A673 (cell line): ENCODE data around the gene SUMO1. TPM values are rescaled to one million over a fixed set of nuclear protein-coding genes. Genes with fewer than 3 reads are reported as not detected.

Experiments used
- BruUV-seq: library from RNA; stranded (reverse); fragments of 400-500 nt; replicated peaks from 2 replicates; lab custom pipeline; 2021; lab: Mats Ljungman, UMichigan
- CTCF ChIA-PET: fragments of 300-600 bp; sonication (Branson Sonifier 250); formaldehyde crosslinking; loops from one replicate; lab custom pipeline; 2022; ENCODE audit warnings: antibody characterized with exemption; lab: Charles Lee
- POLR2A ChIA-PET: fragments of 300-600 bp; sonication (Branson Sonifier 250); formaldehyde crosslinking; loops from one replicate; lab custom pipeline; 2022; ENCODE audit warnings: antibody characterized with exemption; ENCODE audit not compliant: low non-redundant PET; lab: Charles Lee
- DNase-seq: peaks from one replicate; pipeline ENCODE4 v3.0.0-alpha.2; 2015; ENCODE audit warnings: low spot score
- H3K27ac ChIP-seq: fragments of 200-600 bp; sonication (generic); 2 replicates; pipeline ENCODE4 v1.5.1; 2016; ENCODE audit warnings: mixed run types, low read depth, mild to moderate bottlenecking, mixed read lengths, antibody characterized with exemption, low read length; ENCODE audit not compliant: poor library complexity, severe bottlenecking
- H3K27me3 ChIP-seq: fragments of 200-600 bp; sonication (generic); replicated peaks from 2 replicates; pipeline ENCODE4 v1.6.1; 2017; ENCODE audit warnings: mixed run types, low read depth, mild to moderate bottlenecking, mixed read lengths, antibody characterized with exemption, low read length; ENCODE audit not compliant: insufficient read depth, poor library complexity
- H3K36me3 ChIP-seq: fragments of 200-600 bp; sonication (generic); 2 replicates; pipeline ENCODE4 v1.6.1; 2016; ENCODE audit warnings: mixed run types, mild to moderate bottlenecking, mixed read lengths, antibody characterized with exemption, low read length; ENCODE audit not compliant: insufficient read depth, poor library complexity, severe bottlenecking
- H3K4me1 ChIP-seq: fragments of 200-600 bp; sonication (generic); 2 replicates; pipeline ENCODE4 v1.6.1; 2017; ENCODE audit warnings: mixed run types, mild to moderate bottlenecking, mixed read lengths, antibody characterized with exemption, low read length; ENCODE audit not compliant: insufficient read depth, poor library complexity, severe bottlenecking
- H3K4me3 ChIP-seq: fragments of 200-600 bp; sonication (generic); 2 replicates; pipeline ENCODE4 v1.5.1; 2016; ENCODE audit warnings: low read depth, mixed run types, mild to moderate bottlenecking, mixed read lengths, low read length; ENCODE audit not compliant: poor library complexity, severe bottlenecking
- H3K9me3 ChIP-seq: fragments of 200-600 bp; sonication (generic); 2 replicates; pipeline ENCODE4 v1.6.1; 2016; ENCODE audit warnings: mixed run types, low read depth, mild to moderate bottlenecking, mixed read lengths, antibody characterized with exemption, low read length; ENCODE audit not compliant: poor library complexity, severe bottlenecking
- EZH2 ChIP-seq: fragments of 200-600 bp; sonication (generic); IDR thresholded peaks from 2 replicates; pipeline ENCODE4 v1.6.1; 2017; ENCODE audit warnings: borderline replicate concordance, low read depth, mild to moderate bottlenecking, mixed read lengths, antibody characterized with exemption, low read length; ENCODE audit not compliant: poor library complexity, severe bottlenecking
- intact Hi-C: fragments of 100-400 bp; cut with micrococcal nuclease; formaldehyde crosslinking; loops from one replicate; pipeline ENCODE4 v1.10.0; 2022; ENCODE audit not compliant: unreplicated experiment
- total RNA-seq: library from RNA; stranded (reverse); gene quantifications from 2 replicates; pipeline ENCODE4 v1.2.3, GENCODE V29; 2021
- TF ChIP-seq, protein P1 (sequence below): fragments of 300-800, 200-600 bp; sonication (generic); conservative IDR thresholded peaks from 2 replicates; pipeline ENCODE4 v1.5.1; 2017; ENCODE audit warnings: low read depth, mild to moderate bottlenecking, antibody characterized with exemption, low read length, moderate library complexity, mixed read lengths

The SUMO1 gene
- total RNA-seq, 1 experiment from 2014 or later, result 166 TPM

- ChIA-PET CTCF (interaction anchor here (0.6 kb wide), 1 partner anchor 405 kb away, joined by 4 read pairs; no protein-coding TSS in a partner anchor), POLR2A (interaction anchor here (0.6 kb wide), 1 partner anchor 102 kb away, joined by 3 read pairs; no protein-coding TSS in a partner anchor)
- no peak for TF ChIP-seq EZH2
- TF ChIP-seq, protein P1, sequence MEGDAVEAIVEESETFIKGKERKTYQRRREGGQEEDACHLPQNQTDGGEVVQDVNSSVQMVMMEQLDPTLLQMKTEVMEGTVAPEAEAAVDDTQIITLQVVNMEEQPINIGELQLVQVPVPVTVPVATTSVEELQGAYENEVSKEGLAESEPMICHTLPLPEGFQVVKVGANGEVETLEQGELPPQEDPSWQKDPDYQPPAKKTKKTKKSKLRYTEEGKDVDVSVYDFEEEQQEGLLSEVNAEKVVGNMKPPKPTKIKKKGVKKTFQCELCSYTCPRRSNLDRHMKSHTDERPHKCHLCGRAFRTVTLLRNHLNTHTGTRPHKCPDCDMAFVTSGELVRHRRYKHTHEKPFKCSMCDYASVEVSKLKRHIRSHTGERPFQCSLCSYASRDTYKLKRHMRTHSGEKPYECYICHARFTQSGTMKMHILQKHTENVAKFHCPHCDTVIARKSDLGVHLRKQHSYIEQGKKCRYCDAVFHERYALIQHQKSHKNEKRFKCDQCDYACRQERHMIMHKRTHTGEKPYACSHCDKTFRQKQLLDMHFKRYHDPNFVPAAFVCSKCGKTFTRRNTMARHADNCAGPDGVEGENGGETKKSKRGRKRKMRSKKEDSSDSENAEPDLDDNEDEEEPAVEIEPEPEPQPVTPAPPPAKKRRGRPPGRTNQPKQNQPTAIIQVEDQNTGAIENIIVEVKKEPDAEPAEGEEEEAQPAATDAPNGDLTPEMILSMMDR, result peak; percentile 48
- H3K9me3 ChIP-seq, result no peaks in the 10 kb centered on the region
- no peak overlapping the region for H3K27ac ChIP-seq
- intact Hi-C loops, result no loop called here
- H3K4me1 ChIP-seq, result no peaks in the 10 kb centered on the region
- peak; percentile 23 for DNase-seq
- no peaks in the 10 kb centered on the region for H3K27me3 ChIP-seq
- H3K4me3 ChIP-seq, result no peak overlapping the region
- no peaks in the 10 kb centered on the region for H3K36me3 ChIP-seq
- no TSS peak for BruUV-seq
Measured at GRCh38 chr2:202158796-202159195, 79.6 kb downstream of the SUMO1 start.

- no TSS peak for BruUV-seq
- Histone ChIP-seq H3K27ac (no peak overlapping the region), H3K4me1 (no peaks in the 10 kb centered on the region), H3K4me3 (no peak overlapping the region), H3K36me3 (no peaks in the 10 kb centered on the region), H3K27me3 (no peaks in the 10 kb centered on the region), H3K9me3 (no peaks in the 10 kb centered on the region)
- no peak for DNase-seq
- no peak for TF ChIP-seq EZH2
- TF ChIP-seq, protein P1, result no peak
- POLR2A ChIA-PET, result no interaction called here
- intact Hi-C loops, result no loop called here
- CTCF ChIA-PET, result no interaction called here
Measured at GRCh38 chr2:202157211-202157990, 81.0 kb downstream of the SUMO1 start.

Other genes with a start within 250 kb of the SUMO1 start
- gene FZD7, start 204.7 kb downstream of the SUMO1 start, total RNA-seq, result 14.1 and 15.1 TPM in 2 replicates
- gene KIAA2012, start 165.3 kb downstream of the SUMO1 start, total RNA-seq, result 0.13 TPM in 1 of 2 replicates, not detected in the other
- gene NOP58, start 27.2 kb upstream of the SUMO1 start, total RNA-seq, result 146 and 181 TPM in 2 replicates
- gene BMPR2, start 137.7 kb upstream of the SUMO1 start, total RNA-seq, result 32.0 and 34.9 TPM in 2 replicates